ENCODE measurements around the gene MCHR1. TPM values are rescaled to one million over a fixed set of nuclear protein-coding genes. Genes with fewer than 3 reads are reported as not detected.

Gene MCHR1
- total and polyA plus RNA-seq, 2 of the 13 experiments (the other 11 are each of a cell fraction or from before 2014, with no cell fraction given): 0.40 to 0.83 TPM

- no peak for TF ChIP-seq RERE (CRISPR knock-in tag; IDR thresholded peaks at IDR 0.05; ENCODE audit: low read depth)
- peak; percentile 81 for TF ChIP-seq TFDP1 (CRISPR knock-in tag; IDR thresholded peaks at IDR 0.05; ENCODE audit: borderline replicate concordance)
- peak; percentile 49 for TF ChIP-seq TARDBP (CRISPR knock-in tag; IDR thresholded peaks at IDR 0.05)
- no peak for TF ChIP-seq DPF2 (CRISPR knock-in tag; IDR thresholded peaks at IDR 0.05; ENCODE audit: borderline replicate concordance, low read depth)
- peak; percentile 70; the same call in 1 of the 2 replicates for TF ChIP-seq HDAC2 (CRISPR knock-in tag; IDR thresholded peaks at IDR 0.05)
- TF ChIP-seq IKZF1 (IDR thresholded peaks at IDR 0.05): no peak
- TF ChIP-seq ETV5 (CRISPR knock-in tag; IDR thresholded peaks at IDR 0.05; ENCODE audit: borderline replicate concordance): peak; percentile 49; the same call in 1 of the 2 replicates
- TF ChIP-seq ZBTB37 (CRISPR knock-in tag; IDR thresholded peaks at IDR 0.05): no peak
- TF ChIP-seq MED8 (CRISPR knock-in tag; IDR thresholded peaks at IDR 0.05; ENCODE audit: insufficient replicate concordance): no peak
- TF ChIP-seq MAFF (IDR thresholded peaks at IDR 0.05; ENCODE audit: low read depth, low read length): peak; percentile 57
- TF ChIP-seq TFDP2 (CRISPR knock-in tag; IDR thresholded peaks at IDR 0.05): peak; percentile 71; the same call in 1 of the 2 replicates
- peak; percentile 86; the same call in 1 of the 2 replicates for TF ChIP-seq SALL1 (CRISPR knock-in tag; IDR thresholded peaks at IDR 0.05)
- TF ChIP-seq FOXO1 (CRISPR knock-in tag; IDR thresholded peaks at IDR 0.05): peak; percentile 61
- TF ChIP-seq ZNF761 (CRISPR knock-in tag; conservative IDR thresholded peaks at IDR 0.05): peak; percentile 44; the same call in 1 of the 2 replicates
- TF ChIP-seq ZSCAN5A (CRISPR knock-in tag; IDR thresholded peaks at IDR 0.05; ENCODE audit: borderline replicate concordance): no peak
- peak; percentile 57; the same call in 1 of the 2 replicates for TF ChIP-seq KDM4B (CRISPR knock-in tag; IDR thresholded peaks at IDR 0.05)
- TF ChIP-seq ZNF451 (CRISPR knock-in tag; IDR thresholded peaks at IDR 0.05): 0 out of 2 replicates have a peak, but pooled peaks have one; percentile 16
- no peak for TF ChIP-seq PHB2 (IDR thresholded peaks at IDR 0.05; ENCODE audit: partially characterized antibody)
Measured at GRCh38 chr22:40651563-40652501, 27.5 kb upstream of the MCHR1 start (continued).

All from HepG2 (cell line).